Spleen (tissue), 11 donors: ENCODE results near the gene HNF1B. TPM values are rescaled to one million over a fixed set of nuclear protein-coding genes. Genes with fewer than 3 reads are reported as not detected.

Experiments used
- DNase-seq: peaks from one replicate; pipeline ENCODE4 v3.0.0-alpha.2; 2020
- H3K27ac ChIP-seq, 8 donors: fragments of 200-600 bp; sonication (generic) in 7 of 8; 1 replicate in 4 of 8; 2 replicates in 4 of 8; pipeline versions ENCODE4 v1.5.0 to v1.8.0; 2016 to 2021; ENCODE audit warnings: inconsistent platforms in 4 of 8, mild to moderate bottlenecking in 4 of 8, moderate library complexity in 1 of 8
- H3K27me3 ChIP-seq, 7 donors: fragments of 200-600 bp; sonication (generic) in 6 of 7; replicated peaks in 1 of 7; 1 replicate in 4 of 7; 2 replicates in 3 of 7; pipeline versions ENCODE4 v1.5.0 to v1.8.0; 2016 to 2021; ENCODE audit warnings: inconsistent platforms in 3 of 7, mild to moderate bottlenecking in 1 of 7
- H3K36me3 ChIP-seq, 6 donors: fragments of 200-600 bp; sonication (generic) in 5 of 6; 1 replicate in 4 of 6; 2 replicates in 2 of 6; pipeline versions ENCODE4 v1.5.0 to v1.8.0; 2016 to 2021; ENCODE audit warnings: inconsistent platforms in 2 of 6
- H3K4me1 ChIP-seq, 6 donors: fragments of 200-600 bp; sonication (generic) in 5 of 6; 1 replicate in 3 of 6; 2 replicates in 3 of 6; pipeline versions ENCODE4 v1.5.0 to v1.8.0; 2016 to 2021; ENCODE audit warnings: inconsistent platforms in 3 of 6
- H3K4me3 ChIP-seq, 8 donors: fragments of 200-600 bp; sonication (generic) in 7 of 8; 1 replicate in 4 of 8; 2 replicates in 4 of 8; pipeline versions ENCODE4 v1.5.0 to v1.8.0; 2016 to 2021; ENCODE audit warnings: inconsistent platforms in 4 of 8, mild to moderate bottlenecking in 4 of 8, moderate library complexity in 2 of 8
- H3K9me3 ChIP-seq, 8 donors: fragments of 200-600 bp; sonication (generic) in 7 of 8; 1 replicate in 4 of 8; 2 replicates in 4 of 8; pipeline versions ENCODE4 v1.5.0 to v1.8.0; 2016 to 2021; ENCODE audit warnings: inconsistent platforms in 4 of 8
- POLR2A ChIP-seq, 3 donors: fragments of 450-650 bp; IDR thresholded peaks; one replicate each; pipeline ENCODE4 v1.5.1; 2017; ENCODE audit warnings: antibody characterized with exemption in 3 of 3, mild to moderate bottlenecking in 1 of 3
- POLR2AphosphoS5 ChIP-seq, 3 donors: sonication (generic); formaldehyde crosslinking; IDR thresholded peaks; one replicate each; pipeline ENCODE4 v1.5.1; 2017; ENCODE audit warnings: antibody characterized with exemption in 3 of 3
- WGBS, 5 donors: extraction: QIAGEN DNeasy Blood & Tissue Kit in 3 of 5; methylation state at CpG; one replicate each; pipeline versions ENCODE4 v1.1.5 to v1.1.7; 2013 to 2018; 5-methylcytosine and 5-hydroxymethylcytosine counted together
- intact Hi-C: fragments of 100-400 bp; cut with DNase I; formaldehyde crosslinking; loops from one replicate; pipeline ENCODE4 v1.15.0; 2023; ENCODE audit warnings: low total_unique reads
- polyA plus RNA-seq, 3 donors: library from polyadenylated mRNA; stranded (reverse); fragments of 200-250 nt; gene quantifications; one replicate each; pipeline ENCODE4 v1.2.1, GENCODE V29; 2013
- total RNA-seq, 7 donors: library from RNA; depleted of rRNA in 3 of 7; stranded (reverse); fragments of >200 nt in 3 of 7; fragmentation: NEBNext Ultra II Directional in 4 of 7; extraction: Animal tissue kit (Norgen Biotek cat#: 25700) in 4 of 7; gene quantifications; one replicate each; pipeline versions ENCODE4 v1.1.0 to v1.2.1, GENCODE V29; 2016 to 2021
- TF ChIP-seq, protein P1 (sequence below), 11 experiments: fragments of 200-600 bp in 7 of 11; fragments of 450-650 bp in 4 of 11; sonication (generic) in 4 of 11; IDR thresholded peaks in 8 of 11; conservative IDR thresholded peaks in 3 of 11; 1 replicate in 7 of 11; 2 replicates in 4 of 11; pipeline versions ENCODE4 v1.4.0 to v1.8.0; 2016 to 2021; ENCODE audit warnings: antibody characterized with exemption in 11 of 11, inconsistent platforms in 4 of 11, mild to moderate bottlenecking in 1 of 11
- donor health status: healthy with polysubstance abuse.
- donor health status: DM: no; HTN: no; CAD: no; lungs with moderate emphysema.
- donor health status: DM: no; HTN: no; CAD: no.
- donor health status: Bipolar disorder and iron deficiency.
- donor health status: healthy.
- donor health status: DM: no; HTN: no; CAD: no.
- donor health status: DM: yes; HTN: yes; CAD: no.

The HNF1B gene
- total and polyA plus RNA-seq, 10 donors, result 0.06 to 0.12 (median 0.07) TPM; not detected in 7

DNA sequence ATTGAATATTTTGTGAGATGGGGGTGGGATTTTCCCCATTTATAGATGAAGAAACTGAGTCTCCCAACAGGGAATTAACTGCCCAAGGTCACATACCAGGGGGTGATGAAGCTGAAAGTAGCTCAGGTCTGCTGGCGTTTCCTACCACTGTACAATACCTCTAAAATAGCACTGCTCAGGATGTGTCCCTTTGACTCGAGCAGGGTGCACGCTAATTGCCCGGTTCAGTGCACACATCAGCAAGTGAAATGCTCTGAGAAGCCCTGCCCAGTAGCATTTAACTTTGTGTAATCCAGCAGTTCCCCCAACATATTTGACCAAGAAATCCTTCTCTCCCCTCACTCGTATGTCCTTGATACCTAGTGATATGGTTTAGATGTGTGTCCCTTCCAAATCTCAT lies 51.5 kb downstream of the HNF1B start:
- no peak for TF ChIP-seq POLR2A (IDR thresholded peaks at IDR 0.05)
- TF ChIP-seq, protein P1, sequence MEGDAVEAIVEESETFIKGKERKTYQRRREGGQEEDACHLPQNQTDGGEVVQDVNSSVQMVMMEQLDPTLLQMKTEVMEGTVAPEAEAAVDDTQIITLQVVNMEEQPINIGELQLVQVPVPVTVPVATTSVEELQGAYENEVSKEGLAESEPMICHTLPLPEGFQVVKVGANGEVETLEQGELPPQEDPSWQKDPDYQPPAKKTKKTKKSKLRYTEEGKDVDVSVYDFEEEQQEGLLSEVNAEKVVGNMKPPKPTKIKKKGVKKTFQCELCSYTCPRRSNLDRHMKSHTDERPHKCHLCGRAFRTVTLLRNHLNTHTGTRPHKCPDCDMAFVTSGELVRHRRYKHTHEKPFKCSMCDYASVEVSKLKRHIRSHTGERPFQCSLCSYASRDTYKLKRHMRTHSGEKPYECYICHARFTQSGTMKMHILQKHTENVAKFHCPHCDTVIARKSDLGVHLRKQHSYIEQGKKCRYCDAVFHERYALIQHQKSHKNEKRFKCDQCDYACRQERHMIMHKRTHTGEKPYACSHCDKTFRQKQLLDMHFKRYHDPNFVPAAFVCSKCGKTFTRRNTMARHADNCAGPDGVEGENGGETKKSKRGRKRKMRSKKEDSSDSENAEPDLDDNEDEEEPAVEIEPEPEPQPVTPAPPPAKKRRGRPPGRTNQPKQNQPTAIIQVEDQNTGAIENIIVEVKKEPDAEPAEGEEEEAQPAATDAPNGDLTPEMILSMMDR (IDR thresholded peaks at IDR 0.05 in 8 of 11, conservative IDR thresholded peaks at IDR 0.05 in 3 of 11), result no peak
- intact Hi-C loops, result no loop called here
- Histone ChIP-seq H3K9me3 (peaks cover 0 to 7% (median 0%) of the 10 kb centered on the region in 8 donors), H3K27ac (no peak overlapping the region), H3K4me3 (no peak overlapping the region), H3K36me3 (no peaks in the 10 kb centered on the region), H3K27me3 (peaks cover 0 to 14% (median 0%) of the 10 kb centered on the region in 7 donors), H3K4me1 (no peaks in the 10 kb centered on the region)
- DNase-seq, result no peak
- WGBS, 5 donors, result 70 to 80% (median 73%) methylated on average over 5 of the region's 5 CpGs

DNA sequence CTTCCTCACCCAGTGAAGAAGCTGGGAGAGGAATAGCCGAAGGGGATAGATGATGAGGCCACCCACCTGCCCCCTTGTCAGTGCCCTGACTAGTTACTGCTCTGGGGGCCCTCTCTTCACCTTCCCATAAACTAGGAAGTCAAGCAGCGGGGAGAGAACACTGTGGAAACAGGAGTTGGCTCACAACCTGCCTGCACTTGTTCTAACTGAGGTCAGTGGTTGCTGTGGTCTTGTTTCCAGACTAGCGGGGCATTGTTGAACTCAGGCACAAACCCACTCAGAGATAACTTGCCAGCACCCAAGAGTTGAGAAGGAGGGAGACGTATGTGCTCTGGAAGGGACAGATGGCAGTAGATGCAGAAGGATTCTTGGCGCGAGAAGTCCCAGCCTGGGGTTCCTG lies 53.1 kb downstream of the HNF1B start:
- Histone ChIP-seq H3K4me3 (no peak overlapping the region), H3K9me3 (peaks cover 0 to 7% (median 0%) of the 10 kb centered on the region in 8 donors), H3K27ac (no peak overlapping the region), H3K4me1 (no peaks in the 10 kb centered on the region), H3K27me3 (peaks cover 0 to 4% (median 0%) of the 10 kb centered on the region in 7 donors), H3K36me3 (no peaks in the 10 kb centered on the region)
- no peak for DNase-seq
- TF ChIP-seq POLR2AphosphoS5 (IDR thresholded peaks at IDR 0.05) (no peak), POLR2A (IDR thresholded peaks at IDR 0.05) (no peak)
- TF ChIP-seq, protein P1 (IDR thresholded peaks at IDR 0.05 in 8 of 11, conservative IDR thresholded peaks at IDR 0.05 in 3 of 11), result no peak
- intact Hi-C loops, result no loop called here
- 74 to 88% (median 86%) methylated on average over 6 of the region's 6 CpGs for WGBS, 5 donors

DNA sequence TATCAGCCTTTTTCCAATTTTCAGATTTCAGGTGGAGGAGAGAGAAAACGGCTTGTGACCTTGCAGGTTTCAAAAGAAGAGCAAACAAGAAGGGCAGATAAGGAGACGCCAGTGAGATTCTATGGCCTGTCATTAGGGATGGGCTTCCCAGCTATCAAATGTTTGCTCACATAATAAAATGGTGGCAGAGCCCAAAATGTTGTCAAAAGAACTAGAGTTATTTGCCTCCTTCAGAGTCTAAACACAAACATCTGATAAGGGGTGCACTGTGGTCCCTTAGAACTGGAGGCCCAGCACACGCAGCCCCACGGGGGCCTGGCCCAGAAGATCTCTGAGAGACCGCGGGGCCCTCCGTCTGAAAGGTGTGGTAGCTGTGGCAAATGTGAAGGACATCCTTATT lies 55.5 kb downstream of the HNF1B start:
- no peak overlapping the region for H3K4me3 ChIP-seq

DNA sequence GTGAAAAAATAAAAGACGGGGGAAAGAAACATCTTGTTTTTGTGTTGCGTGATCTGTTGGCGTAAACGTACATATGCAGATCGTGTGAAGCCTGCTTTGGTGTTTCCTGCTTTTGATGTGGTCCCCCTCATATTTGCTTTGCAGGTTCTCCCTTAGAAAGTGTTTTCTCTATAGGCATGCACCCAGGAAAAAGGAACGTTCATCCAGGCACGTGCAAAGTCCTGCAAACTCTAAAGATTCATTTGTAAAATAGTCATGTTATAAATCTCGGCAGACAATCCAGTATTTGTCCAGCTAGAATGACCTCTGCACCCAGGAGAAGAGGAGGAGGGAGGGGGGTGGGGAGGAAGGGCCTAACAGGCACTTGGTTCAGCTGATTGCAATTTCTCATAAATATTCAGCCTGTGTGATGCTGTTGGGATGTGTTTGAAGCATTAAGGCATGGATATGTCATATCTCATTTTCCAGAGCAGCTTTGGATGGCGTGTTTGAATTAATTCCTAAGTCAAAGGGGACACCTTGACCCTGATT lies 61.3 kb downstream of the HNF1B start:
- no peaks in the 10 kb centered on the region for H3K4me1 ChIP-seq
- DNase-seq, result no peak
- TF ChIP-seq POLR2AphosphoS5 (IDR thresholded peaks at IDR 0.05) (no peak), POLR2A (IDR thresholded peaks at IDR 0.05) (no peak)
- TF ChIP-seq, protein P1 (IDR thresholded peaks at IDR 0.05 in 8 of 11, conservative IDR thresholded peaks at IDR 0.05 in 3 of 11), result no peak
- 65 to 76% (median 66%) methylated on average over 9 of the region's 9 CpGs for WGBS, 5 donors
- H3K27me3 ChIP-seq, result peaks cover 0 to 4% (median 0%) of the 10 kb centered on the region in 7 donors
- no peak overlapping the region for H3K27ac ChIP-seq
- H3K4me3 ChIP-seq, result no peak overlapping the region
- intact Hi-C loops, result no loop called here
- H3K9me3 ChIP-seq, result peaks cover 0 to 5% (median 0%) of the 10 kb centered on the region in 8 donors
- no peaks in the 10 kb centered on the region for H3K36me3 ChIP-seq

More for the DNA sequence above, 55.5 kb downstream of the HNF1B start:
- H3K27ac ChIP-seq, result no peak overlapping the region
- DNase-seq, result no peak
- 86 to 93% (median 88%) methylated on average over 7 of the region's 7 CpGs for WGBS, 5 donors
- no peaks in the 10 kb centered on the region for H3K36me3 ChIP-seq
- no peaks in the 10 kb centered on the region for H3K9me3 ChIP-seq
- TF ChIP-seq, protein P1 (IDR thresholded peaks at IDR 0.05 in 8 of 11, conservative IDR thresholded peaks at IDR 0.05 in 3 of 11), result no peak
- TF ChIP-seq POLR2A (IDR thresholded peaks at IDR 0.05) (no peak), POLR2AphosphoS5 (IDR thresholded peaks at IDR 0.05) (no peak)
- H3K27me3 ChIP-seq, result no peaks in the 10 kb centered on the region
- H3K4me1 ChIP-seq, result no peaks in the 10 kb centered on the region
- intact Hi-C loops, result no loop called here
